MV-4-11 (cell line): ENCODE data around the gene CHST11.

Source experiments
- DNase-seq: peaks from one replicate; lab custom pipeline; 2025; lab: John Stamatoyannopoulos, UW

CHST11 gene

DNA sequence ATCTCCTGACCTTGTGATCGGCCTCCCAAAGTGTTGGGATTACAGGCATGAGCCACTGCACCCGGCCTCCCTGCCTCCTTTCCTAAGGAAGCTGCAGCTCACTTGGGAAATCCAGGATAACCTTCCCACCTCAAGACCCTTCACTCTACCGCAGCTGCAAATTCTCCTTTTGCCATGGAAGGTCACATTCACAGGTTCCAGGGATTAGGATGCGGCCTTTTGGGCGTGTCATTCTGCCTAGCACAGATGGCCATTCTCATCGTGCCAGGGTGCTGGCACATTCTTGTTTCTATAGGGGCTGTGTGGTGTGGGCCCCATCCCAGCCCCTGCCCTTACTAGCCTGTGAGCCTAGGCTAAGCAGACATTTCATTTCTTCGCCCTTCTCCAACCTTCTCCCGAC lies 219.9 kb downstream of the CHST11 start:
- DNase-seq, result no peak

DNA sequence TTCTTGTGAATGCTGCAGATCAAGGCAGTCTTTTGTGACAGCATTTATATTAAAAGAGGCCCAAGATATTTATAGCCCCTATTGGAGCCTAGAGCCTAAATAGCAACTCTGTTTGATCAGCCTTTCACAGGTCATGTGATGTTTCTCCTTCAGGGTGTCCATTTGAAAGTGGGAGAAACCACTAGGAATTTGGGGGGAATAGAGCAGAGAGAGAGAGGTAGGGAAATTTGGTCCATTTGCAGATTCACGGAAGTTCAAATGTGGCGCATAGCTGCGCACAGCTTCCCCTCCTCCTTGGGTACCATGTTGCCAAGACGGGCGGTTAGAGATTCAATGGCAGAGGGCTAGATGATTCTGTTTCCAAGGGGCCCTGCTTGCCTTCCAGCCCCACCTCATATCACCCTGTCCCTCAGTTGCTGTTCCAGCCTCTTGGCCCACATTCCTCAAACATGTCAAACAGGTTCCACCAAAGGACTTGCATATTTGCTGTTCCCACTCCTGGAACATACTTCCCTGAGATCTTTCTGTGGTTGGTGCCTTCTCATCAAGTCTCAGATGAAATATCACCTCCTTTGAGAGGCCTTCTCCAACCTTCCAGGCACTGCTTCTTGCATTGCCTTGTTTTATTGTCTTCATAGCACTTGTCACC lies 220.8 kb downstream of the CHST11 start:
- DNase-seq, result no peak

DNA sequence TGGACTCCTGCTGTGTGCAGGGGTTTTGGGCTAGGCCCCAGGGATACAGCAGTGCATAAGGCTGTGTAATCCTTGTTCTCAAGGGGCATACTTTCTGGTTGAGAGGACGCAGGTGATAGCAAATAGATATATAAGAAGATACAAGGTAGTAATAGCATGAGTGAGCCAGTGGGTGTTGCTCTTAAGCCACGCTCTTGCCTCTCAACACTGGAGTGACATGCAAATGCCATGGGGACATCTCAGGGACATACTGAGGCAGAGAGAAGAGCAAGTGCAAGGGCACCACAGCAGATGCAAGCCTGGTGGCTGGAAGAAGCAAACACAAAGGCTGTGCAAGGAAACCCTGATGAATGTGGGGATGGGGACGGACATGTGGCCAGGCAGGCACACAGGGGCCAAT lies 223.3 kb downstream of the CHST11 start:
- DNase-seq, result peak; percentile 87

DNA sequence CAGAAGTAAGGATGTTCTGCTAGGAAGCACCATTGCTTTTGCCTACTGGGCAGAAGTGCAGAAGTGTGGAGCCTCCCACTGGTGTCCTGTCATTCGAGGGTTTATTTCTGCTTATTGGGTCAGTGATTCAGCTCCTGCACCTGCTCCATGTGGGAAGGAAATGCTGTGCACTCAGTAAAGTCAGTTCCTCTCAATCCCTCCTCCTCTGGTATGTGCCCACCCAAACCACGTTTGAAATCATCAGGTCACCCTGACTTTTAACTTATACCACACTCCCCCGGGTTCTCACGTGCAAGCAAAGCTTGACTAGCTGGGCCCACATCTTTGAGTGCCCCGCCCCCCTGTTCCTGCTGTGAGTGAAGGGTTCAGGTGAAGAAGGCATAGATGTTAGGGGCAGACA lies 223.7 kb downstream of the CHST11 start:
- peak; percentile 87 for DNase-seq

DNA sequence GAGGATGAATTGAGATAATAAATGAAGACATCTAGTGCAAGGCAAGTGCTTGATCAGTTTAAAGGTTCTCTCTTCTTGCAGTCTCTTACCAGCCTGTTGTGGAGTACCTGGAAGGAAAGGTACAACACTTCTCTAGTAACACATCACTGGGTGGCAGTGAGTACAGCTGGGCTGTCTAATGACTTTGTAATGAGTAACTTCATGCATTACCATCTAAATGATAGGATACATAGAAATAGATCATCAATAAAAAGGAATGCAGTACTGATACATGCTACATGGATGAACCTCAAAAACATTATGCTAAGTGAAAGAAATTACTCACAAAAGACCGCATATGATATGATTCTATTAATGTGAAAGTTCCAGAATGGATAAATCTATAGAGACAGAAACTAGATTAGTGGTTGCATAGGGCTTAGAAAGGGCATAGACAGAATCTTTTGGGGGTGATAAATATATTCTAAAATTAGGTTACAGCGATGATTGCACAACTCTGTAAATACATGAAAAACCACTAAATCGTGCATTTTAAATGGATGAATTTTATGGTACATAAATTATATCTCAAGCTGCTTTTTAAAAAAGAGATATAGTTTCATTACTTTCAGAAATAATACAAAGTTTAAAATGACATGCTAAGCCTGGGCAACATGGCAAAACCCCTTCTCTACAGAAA lies 224.4 kb downstream of the CHST11 start:
- peak; percentile 42 for DNase-seq

DNA sequence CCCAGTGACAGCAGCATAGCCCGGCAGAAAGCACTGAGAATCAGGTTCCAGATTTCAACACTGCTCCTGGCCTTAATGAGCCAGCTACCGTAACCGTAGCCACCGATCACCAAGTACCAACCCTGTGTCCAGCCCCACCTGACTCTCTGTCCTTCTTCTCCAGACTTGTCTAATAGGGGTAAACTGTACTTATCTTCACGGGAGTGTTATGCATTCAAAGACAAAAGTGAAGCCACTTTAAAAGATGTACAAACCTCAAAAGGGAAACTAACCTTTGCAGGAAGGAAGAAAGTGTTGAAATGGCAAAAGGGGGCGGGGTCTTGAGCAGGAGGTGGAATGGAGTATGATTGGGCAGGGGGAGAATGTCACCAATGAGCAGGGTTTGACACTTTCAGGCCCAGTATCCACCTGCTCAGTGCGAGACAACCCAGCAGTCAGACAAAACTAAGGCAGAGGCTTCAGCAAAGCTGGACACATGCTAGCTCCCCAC lies 226.1 kb downstream of the CHST11 start:
- peak; percentile 59 for DNase-seq

DNA sequence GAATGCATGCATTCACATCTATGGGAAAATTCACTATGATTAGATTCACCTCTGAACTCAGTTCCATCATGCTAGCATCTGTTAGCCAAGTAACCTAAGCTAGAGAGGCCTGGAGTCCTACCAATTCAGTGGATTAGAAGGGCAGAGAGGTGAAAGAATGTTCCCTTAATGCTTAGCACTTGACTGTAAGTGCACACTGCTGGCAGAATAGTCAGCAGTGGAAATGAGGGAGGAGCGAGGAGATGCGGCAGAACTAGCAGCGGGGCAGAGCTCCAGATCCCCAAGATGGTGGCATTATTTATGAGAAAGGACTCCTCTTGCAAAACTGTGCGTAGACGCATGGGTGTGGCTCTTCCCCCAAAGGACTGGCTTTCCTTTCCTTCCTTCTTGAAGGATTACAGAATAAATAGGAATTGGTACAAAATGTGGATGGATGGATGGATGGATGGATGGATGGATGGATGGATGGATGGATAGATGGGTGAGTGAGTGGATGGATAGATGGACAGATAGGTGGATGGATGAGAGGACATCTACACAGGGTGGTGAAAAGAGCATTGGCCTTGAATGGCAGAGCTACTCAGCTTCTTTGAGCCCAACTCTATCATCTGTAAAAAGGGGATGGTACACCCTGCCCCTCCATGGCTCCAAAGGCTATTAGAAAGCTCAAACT lies 227.2 kb downstream of the CHST11 start:
- DNase-seq, result no peak

DNA sequence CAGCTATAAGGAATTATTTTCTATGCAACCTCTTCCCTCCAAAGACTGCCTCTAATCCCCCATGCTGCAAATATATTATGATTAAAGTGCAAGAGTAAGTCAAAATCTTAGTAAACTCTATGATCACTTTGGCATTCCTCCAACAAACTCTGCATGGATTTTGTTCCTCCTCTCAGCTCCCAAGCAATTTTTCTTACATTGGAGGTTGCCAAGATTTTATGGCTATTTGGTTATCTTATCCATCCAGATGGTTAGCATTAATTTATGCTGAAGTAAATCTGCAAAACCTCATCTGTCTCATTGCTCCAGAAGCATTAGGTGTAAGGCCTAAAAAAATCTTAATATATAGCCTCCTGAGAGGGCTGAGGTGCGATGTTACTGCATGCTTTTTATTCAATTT lies 228.1 kb downstream of the CHST11 start:
- DNase-seq, result no peak

DNA sequence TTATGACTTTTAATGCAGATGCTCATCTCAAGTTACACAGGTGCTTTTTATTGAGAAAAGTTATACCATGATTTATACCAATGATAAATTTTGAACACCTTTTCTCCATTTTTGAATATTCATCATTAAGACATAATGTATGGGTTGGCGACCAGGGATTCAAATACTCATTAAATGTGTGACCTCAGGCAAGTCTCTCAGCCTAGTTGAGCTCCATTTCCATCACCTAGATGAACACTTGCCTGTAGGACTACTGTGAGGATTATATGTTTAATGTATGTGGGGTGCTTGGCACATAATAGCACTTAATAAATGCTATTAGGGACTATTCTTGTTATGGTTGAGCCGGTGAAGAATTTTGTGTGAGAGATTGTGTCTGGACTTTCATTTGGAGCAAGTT lies 228.6 kb downstream of the CHST11 start:
- no peak for DNase-seq

DNA sequence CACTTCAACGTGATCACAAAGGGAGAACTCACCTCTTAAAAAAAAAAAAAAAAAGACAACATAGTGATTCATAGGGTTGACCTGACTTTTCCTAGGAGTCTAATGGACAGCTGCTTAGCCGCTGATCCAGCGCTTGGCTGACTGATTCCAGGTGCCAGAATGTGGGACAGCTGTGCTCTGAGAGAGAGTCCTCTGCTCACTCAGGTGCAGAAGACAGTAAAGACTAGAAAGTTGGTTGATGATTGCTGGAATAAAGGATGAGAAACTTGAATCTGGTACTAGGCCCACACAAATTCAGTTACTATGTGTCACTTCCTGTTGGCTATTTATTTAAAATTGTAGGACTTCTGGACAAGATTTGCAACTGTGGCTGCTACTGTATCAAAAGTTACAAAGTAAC lies 229.4 kb downstream of the CHST11 start:
- DNase-seq, result peak; percentile 40

DNA sequence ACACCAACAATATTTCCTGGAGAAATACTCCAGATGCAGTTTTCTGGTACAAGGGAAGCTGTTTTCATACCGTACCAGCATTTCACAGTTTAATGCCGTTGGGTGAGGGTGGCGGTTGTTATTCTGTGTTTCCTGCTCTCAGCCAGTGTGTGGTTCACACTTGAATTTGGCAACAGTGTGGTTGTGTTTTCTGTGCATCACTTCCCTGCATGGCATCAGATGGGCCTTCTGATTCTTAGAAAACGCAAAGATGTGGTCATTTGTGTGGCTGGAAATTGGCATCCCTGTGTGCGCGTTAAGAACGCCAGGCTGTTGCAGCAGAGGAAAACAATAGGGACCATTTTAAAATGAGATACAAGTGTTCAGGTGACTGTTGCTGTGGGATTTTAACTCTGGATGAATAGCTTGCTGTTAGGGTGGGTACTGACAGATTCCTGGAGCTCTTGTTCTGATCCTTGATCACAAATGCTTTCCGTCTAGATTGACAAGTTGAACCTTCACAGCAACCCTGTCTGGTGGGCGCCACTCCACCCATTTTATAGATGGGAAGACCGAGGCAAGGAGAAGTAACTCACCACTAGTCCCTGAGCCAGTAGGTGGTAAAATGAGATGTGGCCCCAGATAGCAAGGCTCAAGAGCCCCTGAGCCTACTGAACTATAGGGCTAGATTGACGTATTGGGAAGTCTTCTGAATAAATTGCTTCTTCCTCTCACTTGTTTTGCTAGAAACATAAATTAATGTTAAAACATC lies 231.2 kb downstream of the CHST11 start:
- DNase-seq, result peak; percentile 99

DNA sequence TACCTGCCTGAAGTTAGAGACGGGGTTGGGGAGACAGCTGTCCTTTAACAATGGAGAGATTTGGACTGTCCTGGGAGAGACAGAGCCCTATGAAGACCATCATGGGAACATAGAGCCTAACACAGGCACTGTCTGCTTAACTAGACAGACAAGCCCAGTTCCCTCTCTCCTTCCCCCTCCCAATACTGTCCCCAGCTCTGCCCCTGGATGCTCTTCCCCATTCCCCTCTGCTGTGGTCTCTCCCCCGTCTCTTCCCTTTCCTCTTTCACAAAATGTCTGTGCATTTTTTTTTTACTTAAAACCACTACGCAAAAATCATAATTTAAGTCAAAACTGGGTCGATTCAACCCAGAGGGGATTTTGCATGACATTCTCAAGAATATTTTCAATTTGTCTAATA lies 232.9 kb downstream of the CHST11 start:
- peak; percentile 85 for DNase-seq

DNA sequence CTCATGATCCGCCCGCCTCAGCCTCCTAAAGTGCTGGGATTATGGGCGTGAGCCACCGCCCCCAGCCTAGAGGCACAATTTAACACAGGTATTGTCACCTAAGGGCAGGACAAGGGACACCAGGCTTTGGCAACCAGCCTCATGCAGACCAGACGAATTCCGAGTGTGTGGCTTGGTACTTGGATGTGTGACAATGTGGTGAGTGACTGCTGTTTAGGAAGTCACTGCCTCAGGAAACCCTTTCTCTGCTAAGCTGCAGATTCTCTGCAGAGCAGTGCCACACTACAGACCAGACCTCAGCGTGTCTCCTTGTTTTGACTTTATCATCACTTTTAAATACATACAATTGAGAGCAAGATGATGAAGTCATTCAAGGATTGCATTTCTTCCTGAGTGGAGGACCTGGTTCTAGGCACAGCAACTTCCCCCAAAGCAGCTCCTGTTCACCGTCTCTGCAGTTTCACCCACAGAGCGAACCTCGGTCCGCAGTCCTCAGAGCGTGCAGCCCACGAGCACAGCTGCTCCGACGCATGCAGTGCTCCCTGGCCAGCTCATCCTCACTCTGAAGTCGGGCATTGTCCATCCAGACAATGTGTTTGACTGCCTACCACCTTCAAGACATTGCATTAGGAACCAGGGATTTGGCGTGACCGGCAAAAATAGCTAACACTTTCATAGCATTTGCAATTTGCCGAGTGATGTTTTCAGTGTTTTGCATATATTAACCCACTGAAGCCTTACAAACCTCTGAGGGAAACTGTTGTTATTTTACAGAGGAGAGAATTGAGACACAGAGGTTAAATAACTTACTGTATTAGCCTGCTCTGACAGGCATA lies 235.2 kb downstream of the CHST11 start:
- DNase-seq, result no peak

DNA sequence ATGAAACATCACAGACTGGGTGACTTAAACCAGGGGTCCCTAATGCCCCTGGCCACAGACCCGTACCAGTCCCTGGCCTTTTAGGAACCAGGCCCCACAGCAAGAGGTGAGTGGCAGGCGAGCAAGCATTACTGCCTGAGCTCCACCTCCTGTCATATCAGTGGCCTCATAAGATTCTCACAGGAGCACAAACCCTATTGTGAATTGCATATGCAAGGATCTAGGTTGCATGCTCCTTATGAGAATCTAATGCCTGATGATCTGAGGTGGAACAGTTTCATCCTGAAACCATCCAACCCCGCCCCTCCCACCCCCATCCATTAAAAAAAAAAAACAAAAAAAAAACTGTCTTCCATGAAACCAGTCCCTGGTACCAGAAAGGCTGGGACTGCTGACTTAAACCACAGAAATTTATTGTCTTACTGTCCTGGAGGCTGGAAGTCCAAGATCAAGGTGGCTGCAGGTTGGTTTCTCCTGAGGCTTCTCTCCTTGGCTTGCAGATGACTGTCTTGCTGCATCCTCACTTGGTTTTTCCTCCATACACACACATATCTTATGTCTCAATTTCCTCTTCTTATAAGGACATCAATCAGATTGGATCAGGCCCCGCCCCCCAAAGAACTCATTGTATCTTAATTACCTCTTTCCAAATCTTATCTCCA lies 235.9 kb downstream of the CHST11 start:
- no peak for DNase-seq

DNA sequence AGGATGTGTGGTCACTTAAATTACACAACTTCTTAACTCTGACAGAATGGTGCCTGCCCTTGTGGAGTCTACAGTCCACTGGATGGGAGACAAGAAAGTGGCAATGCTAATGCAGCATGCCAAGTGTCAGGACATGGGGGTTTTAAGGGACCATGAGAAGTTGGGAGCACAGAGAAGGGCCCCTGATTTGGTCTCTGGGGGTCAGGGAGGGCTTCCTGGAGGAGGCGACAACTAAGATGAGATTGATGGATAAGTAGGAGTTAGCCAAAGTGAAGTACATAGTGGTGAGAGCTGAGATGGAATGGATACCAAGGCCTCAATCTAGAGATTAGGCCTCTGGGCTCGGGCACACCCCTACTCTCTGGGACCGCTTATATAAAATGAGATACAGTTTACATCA lies 236.7 kb downstream of the CHST11 start:
- no peak for DNase-seq

DNA sequence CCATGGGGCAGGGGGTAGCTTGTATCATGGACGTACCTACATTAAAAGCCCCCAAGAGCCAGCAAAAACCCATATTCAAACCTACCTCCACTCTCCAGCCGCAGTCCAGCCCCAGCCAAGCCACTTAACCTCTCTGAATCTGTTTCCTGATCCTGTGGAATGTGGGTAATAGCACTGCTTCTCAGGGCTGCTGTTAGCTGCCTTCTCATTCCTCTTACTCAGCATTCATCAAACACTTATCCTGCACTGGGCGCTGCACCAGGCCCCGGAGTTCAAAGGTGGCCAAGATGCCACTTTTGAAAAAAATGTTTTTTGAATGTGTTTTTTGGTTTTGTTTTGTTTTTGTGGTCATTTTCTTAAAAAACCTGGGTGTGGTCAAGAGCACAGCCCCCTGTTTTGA lies 237.4 kb downstream of the CHST11 start:
- DNase-seq, result no peak

DNA sequence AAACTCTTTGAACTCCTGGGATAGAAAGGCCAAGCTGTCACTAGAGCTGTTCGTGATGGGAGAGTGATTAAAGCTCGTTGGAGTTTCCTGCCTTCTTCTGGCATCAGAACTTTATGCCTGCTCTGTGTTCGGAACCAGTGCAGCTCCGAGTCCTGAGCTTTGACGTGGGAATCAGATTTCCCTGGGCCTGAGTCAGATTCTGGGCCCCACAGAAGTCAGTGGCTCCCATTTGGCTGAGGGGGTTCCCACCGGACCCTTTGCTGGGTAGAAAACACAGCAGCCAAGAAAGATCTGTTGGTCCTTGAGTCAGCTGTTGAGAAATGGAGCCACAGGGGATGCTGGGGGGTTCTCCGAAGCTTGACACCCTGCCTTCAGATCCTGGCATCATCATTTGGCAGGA lies 238.0 kb downstream of the CHST11 start:
- DNase-seq, result no peak

DNA sequence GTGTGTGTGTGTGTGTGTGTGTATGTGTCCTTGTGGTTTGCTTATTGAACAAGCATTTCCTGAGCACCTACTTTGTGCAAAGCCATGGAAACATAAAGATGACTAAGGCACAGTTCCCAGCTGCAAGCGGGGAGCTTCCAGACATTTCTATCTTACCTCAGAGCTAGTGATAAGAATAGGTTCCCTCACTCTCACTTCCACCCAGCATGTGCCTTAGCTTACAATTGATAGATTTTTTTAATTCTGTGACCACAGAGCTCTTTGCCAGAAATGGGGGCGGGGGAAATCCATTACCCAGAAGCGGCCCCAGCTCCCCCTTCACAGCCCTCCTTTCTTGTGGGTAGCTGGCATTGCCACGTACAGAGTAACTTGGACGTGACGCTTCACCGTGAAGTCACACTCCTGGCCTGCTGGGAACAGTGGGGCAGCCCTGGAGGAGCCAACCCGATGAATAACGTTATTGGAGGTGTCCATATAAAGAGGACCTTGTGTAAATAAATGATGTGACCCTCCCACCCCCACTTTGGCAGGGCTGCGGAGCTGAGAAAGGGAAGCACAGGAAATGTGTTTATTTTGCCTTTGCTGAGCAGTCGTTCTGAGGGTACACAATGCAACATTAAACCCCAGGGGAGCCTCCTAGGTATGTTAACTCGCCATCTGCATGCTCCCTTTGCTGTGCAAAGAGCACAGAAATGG lies 238.9 kb downstream of the CHST11 start:
- peak; percentile 98 for DNase-seq

DNA sequence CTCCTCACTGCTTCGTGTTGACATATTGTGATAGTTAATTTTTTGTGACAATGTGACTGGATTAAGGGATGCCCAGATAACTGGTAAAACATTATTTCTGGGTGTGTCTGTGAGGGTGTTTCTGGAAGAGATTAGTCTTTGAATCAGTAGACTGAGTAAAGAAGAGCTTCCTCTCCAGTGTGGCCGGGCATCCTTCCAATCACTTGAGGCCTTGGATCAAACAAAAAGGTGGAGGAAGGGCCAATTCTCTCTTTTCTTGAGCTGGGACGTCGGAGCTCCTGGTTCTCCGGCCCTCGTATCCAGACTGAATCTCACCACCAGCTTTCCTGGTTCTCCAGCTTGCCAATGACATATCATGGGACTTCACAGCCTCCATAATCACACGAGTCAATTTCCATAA lies 240.4 kb downstream of the CHST11 start:
- no peak for DNase-seq

DNA sequence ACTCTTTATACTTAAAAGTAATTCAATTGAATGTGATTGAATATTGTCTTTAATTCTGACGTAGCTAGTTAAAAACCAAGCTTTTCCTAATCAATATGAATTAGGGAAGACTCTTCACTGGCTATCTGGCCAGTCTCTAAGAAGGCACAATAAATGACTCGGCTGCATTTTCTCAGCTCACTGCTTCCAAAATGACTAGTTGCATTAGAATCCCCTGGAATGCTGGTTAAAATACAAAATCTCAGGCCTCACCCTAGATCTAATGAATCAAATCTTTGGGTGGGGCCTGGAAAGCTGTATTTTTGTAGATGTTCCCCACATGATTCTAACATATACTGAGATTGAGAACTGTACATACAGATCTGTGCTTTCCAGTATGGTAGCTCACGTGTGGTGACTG lies 242.1 kb downstream of the CHST11 start:
- DNase-seq, result no peak
